ENCODE measurements around the gene ZFP64. TPM values are rescaled to one million over a fixed set of nuclear protein-coding genes. Genes with fewer than 3 reads are reported as not detected.

The ZFP64 gene
- total and polyA plus RNA-seq, 2 donors (not counting 3 experiments of a cell fraction or from before 2014, with no cell fraction given), result 31.7 to 35.4 TPM

DNA sequence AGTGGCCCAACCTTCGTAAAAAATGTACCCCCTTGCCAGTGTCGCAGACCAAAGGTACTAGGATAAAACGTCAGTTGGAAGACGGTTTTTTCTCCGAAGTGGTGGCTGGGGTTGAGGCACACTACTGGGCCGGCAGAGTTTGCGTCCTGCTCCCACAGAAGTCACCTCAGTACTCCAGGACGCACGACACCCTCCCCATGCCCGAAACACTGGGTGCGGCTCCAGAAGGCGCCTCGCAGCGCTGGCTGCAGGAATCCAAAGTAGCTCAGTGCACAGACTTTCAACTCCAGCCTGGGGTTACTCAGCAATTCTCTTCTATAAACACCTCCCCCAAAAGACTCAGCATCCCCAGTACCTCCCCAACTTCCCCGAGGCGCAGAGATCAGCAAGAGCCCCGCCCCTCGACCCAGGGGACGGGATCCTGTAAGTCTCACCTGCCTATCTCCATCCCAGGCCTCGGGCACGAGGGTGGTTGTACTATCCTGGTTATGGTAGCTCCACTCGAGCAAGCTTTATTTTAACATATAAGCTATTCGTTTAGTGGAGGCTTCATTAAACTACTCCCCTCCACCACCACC lies 88.2 kb downstream of the ZFP64 start:
- dilution Hi-C loops (cut with MboI; ENCODE audit: extremely low pct_ligation_motif_present, low sequenced_read_pairs) (no loop called here), intact Hi-C loops (cut with micrococcal nuclease) (no loop called here)
- no peaks in the 10 kb centered on the region for H3K27me3 ChIP-seq (ENCODE audit: control insufficient read depth in 2 of 2, insufficient read depth in 2 of 2, low read length in 2 of 2)
- H3K27ac ChIP-seq (ENCODE audit: insufficient read depth, low read depth, low read length), result peak overlapping the region; percentile 42
- FAIRE-seq (peak; percentile 42), DNase-seq (ENCODE audit: low read depth, low spot score) (peak; percentile 30)
- peaks cover 41% of the 10 kb centered on the region for H3K79me2 ChIP-seq (ENCODE audit: control insufficient read depth, insufficient read depth, low read length)
- peak overlapping the region; percentile 84 for H3K4me2 ChIP-seq (ENCODE audit: insufficient read depth, low read length)
- H2AFZ ChIP-seq (ENCODE audit: low read depth, low read length), result peak overlapping the region; percentile 35
- ChIA-PET CTCF (interaction anchor here (1.3 to 2.9 kb wide), 6 partner anchors 22 to 407 kb away, joined by 3 to 18 read pairs (median 5); no protein-coding TSS in a partner anchor), POLR2A (no interaction called here)
- peak overlapping the region; percentile 67 for H3K9ac ChIP-seq (replicated peaks; ENCODE audit: extremely low read depth, insufficient read depth, low read length)
- H3K9me3 ChIP-seq (replicated peaks; ENCODE audit: control insufficient read depth, insufficient read depth, low read length), result no peaks in the 10 kb centered on the region
- no peaks in the 10 kb centered on the region for H3K36me3 ChIP-seq (ENCODE audit: control insufficient read depth in 2 of 2, extremely low read depth in 1 of 2, insufficient read depth in 2 of 2, low read length in 2 of 2)
- no peaks in the 10 kb centered on the region for H3K9me1 ChIP-seq (replicated peaks; ENCODE audit: control insufficient read depth, extremely low read depth, insufficient read depth, low read length)
- peaks cover 26% of the 10 kb centered on the region for H3K4me1 ChIP-seq (ENCODE audit: control insufficient read depth, extremely low read depth, insufficient read depth, low read length)
- peak overlapping the region; percentile 43 to 71 (median 64) for H3K4me3 ChIP-seq (replicated peaks in 1 of 3; ENCODE audit: insufficient read depth in 1 of 3, low read depth in 1 of 3, low read length in 3 of 3)
- BruUV-seq (replicated peaks), result no TSS peak
- H4K20me1 ChIP-seq (replicated peaks; ENCODE audit: control insufficient read depth, extremely low read depth, insufficient read depth, low read length), result no peaks in the 10 kb centered on the region
- TF ChIP-seq, protein P1, sequence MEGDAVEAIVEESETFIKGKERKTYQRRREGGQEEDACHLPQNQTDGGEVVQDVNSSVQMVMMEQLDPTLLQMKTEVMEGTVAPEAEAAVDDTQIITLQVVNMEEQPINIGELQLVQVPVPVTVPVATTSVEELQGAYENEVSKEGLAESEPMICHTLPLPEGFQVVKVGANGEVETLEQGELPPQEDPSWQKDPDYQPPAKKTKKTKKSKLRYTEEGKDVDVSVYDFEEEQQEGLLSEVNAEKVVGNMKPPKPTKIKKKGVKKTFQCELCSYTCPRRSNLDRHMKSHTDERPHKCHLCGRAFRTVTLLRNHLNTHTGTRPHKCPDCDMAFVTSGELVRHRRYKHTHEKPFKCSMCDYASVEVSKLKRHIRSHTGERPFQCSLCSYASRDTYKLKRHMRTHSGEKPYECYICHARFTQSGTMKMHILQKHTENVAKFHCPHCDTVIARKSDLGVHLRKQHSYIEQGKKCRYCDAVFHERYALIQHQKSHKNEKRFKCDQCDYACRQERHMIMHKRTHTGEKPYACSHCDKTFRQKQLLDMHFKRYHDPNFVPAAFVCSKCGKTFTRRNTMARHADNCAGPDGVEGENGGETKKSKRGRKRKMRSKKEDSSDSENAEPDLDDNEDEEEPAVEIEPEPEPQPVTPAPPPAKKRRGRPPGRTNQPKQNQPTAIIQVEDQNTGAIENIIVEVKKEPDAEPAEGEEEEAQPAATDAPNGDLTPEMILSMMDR (IDR thresholded peaks at IDR 0.05; ENCODE audit: extremely low read depth in 1 of 2, insufficient read depth in 1 of 2, low read depth in 1 of 2, low read length in 2 of 2), result no peak
- no peak for TF ChIP-seq EZH2 (IDR thresholded peaks at IDR 0.05; ENCODE audit: borderline replicate concordance, low read depth, low read length, severe bottlenecking)
- no peak for TF ChIP-seq FOS (IDR thresholded peaks at IDR 0.05; ENCODE audit: borderline replicate concordance, insufficient read depth, low read length)
- TF ChIP-seq GATA2 (IDR thresholded peaks at IDR 0.05; ENCODE audit: insufficient read depth, insufficient read length, low read depth, low read length), result no peak
- no peak for TF ChIP-seq POLR2A (IDR thresholded peaks at IDR 0.05; ENCODE audit: low read depth, low read length)
- TF ChIP-seq MYC (IDR thresholded peaks at IDR 0.05; ENCODE audit: low read depth, low read length), result no peak
- TF ChIP-seq, protein P2, sequence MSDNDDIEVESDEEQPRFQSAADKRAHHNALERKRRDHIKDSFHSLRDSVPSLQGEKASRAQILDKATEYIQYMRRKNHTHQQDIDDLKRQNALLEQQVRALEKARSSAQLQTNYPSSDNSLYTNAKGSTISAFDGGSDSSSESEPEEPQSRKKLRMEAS (IDR thresholded peaks at IDR 0.05; ENCODE audit: insufficient read depth, insufficient read length), result no peak
- no peak for TF ChIP-seq JUN (IDR thresholded peaks at IDR 0.05; ENCODE audit: borderline replicate concordance, insufficient read depth, insufficient read length, low read depth)
